RPMI8226 (cell line): Measurements from ENCODE around the gene SSC4D.
"Not testable (repeated sequence)": the region's sequence is repeated elsewhere in the genome, so short reads cannot be mapped to it uniquely, and the experiment has no call there.

ENCODE experiments used
- DNase-seq: peaks from one replicate; pipeline ENCODE4 v3.0.0-alpha.2; 2015

Gene SSC4D

DNA sequence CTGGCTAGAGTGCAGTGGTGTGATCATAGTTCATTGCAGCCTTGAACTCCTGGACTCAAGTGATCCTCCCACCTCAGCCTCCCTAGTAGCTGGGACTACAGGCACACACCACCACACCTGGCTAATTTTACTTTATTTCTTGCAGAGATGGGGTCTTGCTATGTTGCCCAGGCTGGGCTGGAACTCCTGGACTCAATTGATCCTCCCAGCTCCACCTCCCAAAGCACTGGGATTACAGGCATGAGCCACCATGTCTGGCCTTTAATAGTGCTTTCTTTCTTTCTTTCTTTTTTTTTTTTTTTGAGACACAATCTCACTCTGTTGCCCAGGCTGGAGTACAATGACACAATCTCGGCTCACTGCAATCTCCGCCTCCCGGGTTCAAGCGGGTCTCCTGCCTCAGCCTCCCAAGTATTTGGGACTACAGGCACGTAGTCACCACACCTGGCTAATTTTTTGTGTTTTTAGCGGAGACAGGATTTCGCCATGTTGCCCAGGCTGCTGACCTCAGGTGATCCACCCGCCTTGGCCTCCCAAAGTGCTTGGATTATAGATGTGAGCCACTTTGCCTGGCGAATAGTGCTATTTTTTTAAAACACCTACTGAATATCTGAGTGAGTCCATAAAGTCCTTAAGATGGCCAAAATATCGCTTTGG, 8.3 kb upstream of the SSC4D start:
- DNase-seq, result not testable (repeated sequence)

DNA sequence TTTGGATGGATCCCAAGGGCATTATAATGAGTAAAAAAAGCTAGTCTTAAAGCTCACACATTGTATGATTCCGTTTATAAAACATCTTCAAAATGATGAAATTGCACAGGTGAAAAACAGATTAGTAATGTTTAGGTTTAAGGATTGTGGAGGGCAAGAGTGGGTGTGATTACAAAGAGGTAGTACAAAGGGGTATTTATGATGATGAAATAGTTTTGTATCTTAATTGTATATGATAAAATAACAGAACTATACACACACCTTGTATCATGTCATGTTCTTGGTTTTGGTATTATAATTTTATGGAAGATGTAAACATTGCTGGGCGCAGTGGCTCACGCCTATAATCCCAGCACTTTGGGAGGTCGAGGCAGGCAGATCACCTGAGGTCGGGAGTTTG, 2.8 kb upstream of the SSC4D start:
- DNase-seq, result no peak

DNA sequence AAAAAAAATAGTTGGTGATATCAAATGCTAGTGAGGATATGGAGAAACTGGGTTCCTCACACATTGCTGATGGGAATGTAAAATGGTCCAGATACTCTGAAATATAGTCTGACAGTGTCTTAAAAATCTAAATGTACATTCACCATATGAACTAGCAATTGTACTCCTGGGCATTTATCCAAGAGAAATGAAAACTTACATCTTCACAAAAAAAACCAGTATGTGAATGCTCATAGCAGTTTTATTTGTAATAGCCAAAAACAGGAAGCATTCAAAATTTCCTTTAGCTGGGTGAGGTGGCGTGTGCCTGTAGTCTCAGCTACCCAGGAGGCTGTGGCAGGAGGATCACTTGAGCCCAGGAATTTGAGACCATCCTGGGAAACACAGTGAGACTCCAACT, 2.1 kb upstream of the SSC4D start:
- peak; percentile 19 for DNase-seq

DNA sequence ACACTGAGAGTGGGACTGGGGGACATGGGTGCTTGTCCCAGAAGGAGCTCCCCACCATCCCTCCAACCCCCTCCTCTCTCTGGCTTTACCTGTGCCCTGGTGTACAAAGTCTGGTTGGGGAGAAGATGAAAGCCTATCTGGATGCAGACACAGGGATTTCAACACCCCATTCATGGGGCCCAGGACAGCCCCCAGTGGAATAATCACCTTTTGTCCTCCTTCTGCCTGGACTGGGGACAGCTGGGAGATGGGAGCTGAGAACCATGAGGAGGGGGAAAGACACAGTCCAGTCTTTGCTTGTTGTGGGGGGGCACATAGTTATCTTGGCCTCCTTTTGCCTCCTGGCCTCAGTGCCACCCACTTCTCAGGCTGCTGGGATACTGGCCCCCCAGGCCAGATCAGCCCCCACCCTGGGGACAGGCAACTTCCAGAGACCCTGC, 1.4 kb downstream of the SSC4D start:
- DNase-seq, result no peak

DNA sequence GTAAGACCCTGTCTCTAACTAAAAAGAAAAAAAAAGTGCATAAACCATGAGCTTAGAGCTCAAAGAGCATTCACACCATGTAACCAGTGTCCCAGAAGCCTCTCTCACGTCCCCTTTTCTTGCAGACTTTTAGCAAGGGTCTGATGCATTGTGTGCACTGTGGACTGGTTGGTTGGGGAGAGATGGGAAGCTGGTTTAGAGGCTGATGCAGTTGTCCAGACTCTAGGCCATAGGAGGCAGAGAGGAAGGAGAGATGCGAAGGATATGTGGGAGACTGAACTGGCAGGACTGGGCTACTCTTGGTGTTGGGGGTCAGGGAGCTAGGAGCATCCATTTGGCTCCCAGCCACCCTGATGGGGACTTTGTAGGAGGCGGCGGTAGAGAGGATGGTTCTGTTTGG, 1.8 kb downstream of the SSC4D start:
- DNase-seq, result no peak

DNA sequence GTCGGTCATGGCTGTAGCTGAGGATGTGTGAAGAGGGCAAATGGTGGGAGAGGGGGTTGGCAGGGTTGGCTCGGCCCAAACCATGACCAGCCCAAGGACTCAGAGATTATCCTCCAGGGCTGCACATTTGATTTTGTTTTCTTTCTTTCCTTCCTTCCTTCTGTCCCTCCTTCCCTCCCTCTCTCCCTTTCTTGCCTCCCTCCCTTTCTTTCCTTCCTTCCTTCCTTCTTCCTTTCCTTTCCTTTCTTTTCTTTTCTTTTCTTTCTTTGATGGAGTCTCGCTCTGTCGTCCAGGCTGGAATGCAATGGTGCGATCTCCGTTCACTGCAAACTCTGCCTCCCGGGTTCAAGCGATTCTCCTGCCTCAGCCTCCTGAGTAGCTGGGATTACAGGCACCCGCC, 3.8 kb downstream of the SSC4D start:
- no peak for DNase-seq

DNA sequence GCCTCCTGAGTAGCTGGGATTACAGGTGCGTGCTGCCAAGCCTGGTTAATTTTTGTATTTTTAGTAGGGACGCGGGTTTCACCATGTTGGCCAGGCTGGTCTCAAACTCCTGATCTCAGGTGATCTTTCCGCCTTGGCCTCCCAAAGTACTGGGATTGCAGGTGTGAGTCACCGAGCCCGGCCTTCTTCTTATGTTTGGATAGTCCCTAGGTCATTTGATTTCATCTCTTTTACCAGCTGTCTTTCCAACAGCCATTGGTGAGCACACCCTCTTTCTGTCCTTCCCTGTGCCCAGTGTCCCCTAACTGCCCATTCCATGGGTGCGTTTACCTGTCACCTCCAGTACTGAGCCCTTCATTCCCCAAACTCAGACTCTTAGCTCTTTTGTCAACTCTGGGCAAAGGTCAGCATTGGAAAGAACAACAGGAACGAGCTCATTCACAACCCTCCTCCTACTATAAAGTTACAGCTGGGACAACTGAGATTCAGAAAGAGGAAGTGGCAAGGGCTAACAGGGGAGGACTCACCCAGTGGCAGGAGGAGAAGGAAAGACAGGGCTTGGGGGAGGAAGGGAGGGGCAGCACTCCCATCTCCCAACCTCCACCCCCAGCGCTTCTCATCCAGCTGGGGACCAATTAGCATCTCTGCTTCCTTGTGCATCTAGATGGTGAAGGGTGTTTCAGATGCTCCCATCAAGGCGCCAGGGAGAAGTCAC, 5.6 kb downstream of the SSC4D start:
- DNase-seq, result peak; percentile 76

DNA sequence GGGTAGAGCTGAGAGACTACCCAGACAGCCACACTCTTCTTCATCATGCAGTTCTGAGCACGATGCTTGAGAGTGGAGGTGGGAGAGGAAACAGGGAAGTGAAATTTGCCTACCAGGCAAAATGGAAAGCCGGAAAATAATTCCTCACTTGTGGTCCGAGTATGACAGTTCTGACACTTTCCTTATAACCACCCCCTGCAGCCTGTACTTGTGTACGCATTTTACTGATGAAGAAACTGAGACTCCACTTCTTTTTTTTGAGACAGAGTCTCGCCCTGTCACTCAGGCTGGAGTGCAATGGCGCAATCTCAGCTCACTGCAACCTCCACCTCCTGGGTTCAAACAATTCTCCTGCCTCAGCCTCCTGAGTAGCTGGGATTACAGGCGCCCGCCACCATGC, 6.4 kb downstream of the SSC4D start:
- peak; percentile 89 for DNase-seq

DNA sequence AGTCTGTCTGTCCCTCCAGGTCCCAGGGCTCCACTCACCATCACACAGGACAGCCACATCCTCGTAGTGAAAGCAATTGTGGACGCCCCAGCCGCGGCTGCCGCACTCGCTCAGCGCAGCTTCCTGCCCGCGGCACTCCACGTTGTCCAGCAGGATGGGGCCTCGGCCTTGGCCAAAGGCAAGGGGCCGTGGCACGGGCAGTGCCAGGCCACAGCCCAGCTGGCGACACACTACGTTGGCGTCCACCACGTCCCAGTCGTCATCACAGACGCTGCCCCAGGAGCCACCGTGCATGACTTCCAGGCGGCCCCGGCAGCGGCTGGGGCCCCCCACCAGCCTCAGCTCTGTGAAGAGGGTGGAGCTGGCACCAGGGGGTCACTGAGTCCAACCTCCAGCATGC, 9.2 kb downstream of the SSC4D start:
- DNase-seq, result no peak

DNA sequence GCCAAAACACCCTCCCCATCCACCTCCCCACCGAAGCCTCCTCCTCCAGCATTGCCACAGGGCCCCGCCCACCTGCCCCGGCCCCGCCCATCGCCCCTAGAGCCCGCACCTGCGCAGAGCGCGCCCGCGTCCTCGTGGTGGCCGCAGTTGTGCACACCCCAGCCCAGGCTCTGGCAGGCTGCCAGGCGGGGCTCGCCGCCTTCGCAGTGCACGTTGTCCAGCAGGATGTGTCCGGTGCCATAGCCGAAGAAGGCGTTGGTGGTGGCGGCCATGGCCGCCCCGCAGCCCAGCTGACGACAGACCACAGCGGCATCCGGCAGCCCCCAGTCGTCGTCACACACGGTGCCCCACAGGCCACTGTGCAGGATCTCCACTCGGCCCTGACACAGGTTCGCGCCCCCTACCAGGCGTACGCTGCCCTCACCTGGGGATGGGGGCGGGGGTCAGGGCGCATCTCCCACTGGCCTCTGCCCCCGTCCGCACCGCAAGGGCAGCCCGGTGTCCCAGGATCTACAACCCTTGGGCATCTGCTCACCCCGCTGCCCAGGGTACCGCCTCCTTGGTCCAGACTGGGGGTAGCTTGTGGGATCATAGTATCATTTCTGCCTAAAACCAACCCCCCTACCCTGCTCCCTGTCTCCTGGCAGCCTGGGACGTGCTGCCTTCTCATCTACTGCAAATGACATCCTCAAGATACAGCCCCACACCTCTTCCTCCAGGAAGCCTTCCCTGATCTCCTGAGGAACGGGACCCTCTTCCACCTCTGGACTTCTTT, 11.9 kb downstream of the SSC4D start:
- DNase-seq, result peak; percentile 84

DNA sequence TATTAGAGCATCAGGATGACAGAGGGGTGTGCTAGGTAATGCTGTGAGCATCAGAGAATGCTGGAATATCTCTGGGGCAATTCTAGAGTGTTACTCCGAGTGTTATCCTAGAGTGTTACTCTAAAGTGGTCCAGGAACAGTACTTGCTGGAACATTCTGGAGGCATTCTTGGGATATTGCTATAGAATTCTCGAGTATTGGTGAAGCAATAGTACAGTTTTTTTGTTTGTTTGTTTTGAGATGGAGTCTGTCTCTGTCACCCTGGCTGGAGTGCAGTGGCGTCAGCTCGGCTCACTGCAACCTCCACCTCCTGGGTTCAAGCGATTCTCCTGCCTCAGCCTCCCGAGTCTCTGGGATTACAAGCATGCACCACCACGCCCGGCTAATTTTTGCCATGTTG, 12.6 kb downstream of the SSC4D start:
- no peak for DNase-seq

DNA sequence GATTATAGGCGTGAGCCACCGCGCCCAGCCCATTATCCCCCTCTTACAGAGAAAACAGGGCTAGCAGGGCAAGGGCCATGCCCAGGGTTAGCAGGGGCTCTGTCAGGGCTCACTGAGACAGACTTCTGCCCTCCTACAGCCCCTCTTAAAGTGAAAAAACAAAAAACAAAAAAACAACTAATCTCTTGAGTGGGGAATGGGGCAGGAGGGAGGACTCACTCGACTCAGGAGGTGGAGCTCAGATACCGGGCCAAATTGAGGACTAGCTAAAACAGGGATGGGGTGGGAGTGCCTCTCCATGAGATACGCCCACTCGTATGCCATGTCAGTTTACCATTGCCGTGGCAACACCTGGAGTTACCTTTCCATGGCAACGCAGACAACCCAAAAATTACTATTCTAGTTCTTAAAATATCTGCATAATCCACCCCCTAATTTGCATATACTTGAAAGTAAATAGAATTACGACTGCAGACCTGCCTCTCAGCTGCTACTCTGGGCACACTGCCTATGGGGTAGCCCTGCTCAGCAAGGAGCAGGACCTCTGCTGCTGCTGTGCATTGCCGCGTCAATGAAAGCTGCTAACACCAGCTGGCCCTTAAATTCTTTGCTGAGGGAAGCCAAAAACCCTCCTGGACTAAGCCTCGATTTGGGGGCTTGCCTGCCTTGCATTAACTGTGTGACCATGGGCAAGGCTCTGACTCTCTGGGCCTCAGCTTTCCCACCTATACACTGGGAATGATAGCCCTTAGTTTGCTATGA, 13.4 kb downstream of the SSC4D start:
- DNase-seq, result peak; percentile 23

DNA sequence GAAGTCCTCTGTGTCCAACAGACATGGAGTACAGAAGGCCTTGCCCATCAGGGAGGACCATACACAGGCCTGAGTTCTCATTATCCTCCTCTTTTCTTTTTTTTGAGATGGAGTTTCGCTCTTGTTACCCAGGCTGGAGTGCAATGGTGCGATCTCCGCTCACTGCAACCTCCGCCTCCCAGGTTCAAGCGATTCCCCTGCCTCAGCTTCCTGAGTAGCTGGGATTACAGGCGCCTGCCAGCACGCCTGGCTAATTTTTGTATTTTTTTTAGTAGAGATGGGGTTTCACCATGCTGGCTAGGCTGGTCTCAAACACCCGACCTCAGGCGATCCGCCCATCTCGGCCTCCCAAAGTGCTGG, 13.9 kb downstream of the SSC4D start:
- DNase-seq, result not testable (repeated sequence)

DNA sequence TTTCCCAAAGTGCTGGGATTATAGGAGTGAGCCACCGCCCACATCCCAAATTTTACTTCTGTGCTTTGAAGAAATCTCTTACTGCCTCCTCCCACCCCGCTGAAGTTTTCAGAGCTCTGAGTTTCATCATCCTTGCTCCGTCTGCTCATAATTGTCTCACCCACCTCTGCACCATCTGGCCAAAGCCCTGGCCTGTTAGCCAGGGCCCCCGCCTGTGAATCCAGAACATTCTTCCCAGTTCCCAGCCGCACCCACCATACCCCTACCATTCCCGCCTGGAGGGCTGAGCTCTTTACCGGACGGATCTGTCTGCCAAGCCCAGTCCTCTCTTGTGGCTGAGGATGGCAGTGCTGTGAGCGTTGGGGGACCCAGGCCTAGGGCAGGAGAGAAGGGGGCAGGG, 14.5 kb downstream of the SSC4D start:
- no peak for DNase-seq

DNA sequence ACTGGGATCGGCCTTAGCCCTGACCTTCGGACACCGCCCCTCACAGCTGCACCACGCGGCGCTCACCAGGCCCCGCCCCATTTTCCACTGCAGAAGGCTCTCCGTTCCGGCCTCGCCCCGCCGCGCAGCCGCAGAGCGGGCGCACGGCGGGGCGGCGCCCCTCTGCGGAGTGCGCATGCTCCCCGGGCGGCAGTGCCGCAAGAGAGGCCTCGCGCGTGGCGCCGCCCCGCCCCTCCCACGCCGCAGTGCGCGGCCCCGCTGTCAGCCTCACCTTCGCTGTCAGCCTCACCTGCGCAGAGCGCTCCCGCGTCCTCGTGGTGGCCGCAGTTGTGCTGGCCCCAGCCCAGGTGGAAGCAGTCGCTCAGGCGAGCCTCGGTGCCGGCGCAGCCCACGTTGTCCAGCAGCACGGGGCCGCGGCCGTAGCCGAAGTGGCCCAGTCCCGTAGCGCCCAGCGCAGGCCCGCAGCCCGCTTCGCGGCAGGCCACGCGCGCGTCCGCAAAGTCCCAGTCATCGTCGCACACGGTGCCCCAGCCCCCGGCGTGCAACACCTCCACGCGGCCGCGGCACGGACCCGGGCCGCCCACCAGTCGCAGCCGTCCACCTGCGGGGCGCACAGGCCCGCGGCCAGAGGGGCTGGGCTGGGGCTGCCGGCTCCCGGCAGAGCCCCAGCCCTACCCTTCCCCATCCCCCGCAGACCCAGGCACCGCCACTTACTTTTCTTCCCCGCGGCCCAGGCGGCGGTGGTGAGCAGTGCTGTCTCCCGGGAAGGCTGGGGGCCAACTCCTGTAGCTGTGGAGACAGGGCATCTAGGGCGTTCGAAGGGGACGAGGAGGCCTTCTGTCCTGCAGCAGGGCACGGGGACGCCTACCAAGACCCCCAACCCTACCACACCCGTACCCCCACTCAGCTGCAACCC, 16.1 kb downstream of the SSC4D start:
- DNase-seq, result peak; percentile 98

DNA sequence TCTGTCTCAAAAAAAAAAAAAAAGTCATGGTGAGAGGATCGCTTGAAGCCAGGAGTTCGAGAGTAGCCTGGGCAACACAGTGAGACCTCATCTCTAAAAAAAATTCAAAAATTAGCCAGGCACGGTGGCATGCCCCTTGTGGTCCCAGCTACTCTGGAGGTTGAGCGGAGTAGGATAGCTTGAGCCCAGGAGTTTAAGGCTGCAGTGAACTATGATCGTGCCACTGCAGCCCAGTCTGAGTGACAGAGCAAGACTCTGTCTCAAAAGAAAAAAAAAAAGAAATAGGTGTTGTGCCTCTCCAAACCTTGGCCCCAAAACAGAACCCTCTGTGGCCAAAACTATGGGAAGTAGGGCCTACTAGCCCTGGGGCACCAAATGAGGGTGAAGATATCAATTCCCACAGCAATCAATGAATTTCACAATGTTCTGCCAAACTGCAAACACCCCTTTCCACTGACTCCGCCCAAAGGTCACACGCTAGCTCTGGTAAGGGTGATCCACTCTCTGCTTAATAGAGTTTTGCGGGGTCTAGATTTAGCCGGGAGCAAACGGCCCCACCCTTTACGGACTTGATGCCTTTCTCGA, 16.9 kb downstream of the SSC4D start:
- no peak for DNase-seq

DNA sequence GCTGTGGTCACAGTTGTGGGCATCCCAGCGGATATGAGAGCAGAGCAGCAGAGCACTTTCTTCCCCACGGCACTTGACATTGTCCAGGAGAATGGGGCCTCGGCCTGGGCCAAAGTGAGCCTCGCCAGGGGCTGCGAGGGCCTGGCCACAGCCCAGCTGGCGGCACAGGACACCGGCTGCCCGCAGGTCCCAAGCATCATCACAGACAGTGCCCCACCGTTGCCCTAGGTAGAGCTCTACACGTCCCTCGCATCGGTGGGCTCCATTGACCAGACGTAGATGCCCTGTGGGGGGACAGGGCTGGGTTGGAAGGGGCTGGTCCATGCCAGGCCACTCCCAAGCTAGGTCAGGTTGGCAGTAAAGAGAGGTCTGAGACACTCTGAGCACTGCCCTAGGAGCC, 19.4 kb downstream of the SSC4D start:
- DNase-seq, result no peak

DNA sequence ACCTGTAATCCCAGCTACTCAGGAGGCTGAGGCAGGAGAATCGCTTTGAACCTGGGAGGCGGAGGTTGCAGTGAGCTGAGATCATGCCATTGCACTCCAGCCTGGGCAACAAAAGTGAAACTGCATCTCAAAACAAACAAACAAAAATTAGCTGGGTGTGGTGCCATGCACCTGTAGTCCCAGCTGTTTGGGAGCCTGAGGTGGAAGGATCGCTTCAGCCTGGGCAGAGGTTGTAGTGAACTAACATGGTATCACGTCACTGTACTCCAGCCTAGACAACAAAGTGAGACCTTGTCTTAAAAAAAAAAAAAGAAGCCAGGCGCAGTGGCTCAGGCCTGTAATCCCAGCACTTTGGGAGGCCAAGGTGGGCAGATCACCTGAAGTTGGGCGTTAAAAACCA, 21.7 kb downstream of the SSC4D start:
- DNase-seq, result peak; percentile 36

DNA sequence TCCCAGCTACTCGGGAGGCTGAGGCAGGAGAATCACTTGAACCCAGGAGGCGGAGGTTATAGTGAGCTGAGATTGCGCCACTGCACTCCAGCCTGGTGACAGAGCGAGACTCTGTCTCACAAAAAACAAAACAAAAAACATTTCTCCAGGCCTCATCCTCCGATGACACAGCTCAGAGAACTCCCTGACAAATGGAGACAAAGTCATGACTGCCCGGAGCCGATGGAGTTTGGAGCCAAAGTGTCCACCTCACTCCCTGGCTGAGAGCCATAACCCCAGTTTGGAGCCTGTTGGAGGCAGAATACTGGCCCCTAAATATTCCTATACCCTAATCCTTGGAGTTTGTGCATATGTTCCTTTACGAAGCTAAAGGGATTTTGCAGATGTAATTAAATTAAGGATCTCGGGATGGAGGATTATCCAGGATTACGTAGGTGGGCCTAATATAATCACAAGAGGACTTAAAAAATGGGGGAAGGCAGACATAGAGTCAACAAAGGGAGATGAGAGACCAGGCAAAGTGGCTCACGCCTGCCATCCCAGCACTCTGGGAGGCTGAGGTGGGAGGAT, 22.7 kb downstream of the SSC4D start:
- no peak for DNase-seq

DNA sequence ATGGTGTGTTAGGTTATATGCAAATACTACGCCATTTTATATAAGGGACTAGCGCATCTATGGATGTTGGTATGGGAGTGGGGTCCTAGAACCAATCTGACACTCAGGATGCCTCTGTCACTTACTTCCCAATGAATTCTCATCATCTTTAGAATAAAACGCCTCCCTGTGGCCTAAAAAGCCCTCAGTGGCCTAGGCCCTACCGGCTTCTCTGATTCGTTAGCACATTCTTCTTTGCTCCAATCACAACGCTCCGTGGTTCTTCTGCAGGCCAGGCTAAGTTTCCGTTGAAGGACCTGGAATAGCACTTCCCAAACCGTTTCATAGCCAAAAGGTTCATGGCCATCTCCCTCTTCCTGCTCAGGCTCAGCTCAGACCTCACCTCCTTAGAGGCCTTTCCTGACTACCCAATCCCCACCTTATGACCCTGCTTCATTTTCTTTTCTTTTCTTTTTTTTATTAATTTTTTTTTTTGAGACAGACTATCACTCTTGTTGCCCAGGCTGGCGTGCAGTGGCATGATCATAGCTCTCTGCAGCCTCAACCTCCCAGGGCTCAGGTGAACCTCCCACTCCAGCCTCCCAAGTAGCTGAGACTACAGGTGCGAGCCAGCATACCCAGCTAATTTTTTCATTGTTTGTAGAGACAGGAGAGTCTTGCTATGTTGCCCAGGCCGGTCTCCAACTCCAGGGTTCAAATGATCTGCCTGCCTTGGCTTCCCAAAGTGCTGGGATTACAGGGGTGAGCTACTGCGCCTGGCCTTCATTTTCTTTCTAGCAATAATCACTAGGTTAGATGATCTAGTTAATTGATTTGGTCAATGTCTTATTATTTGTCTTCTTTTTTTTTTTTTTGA, 26.2 kb downstream of the SSC4D start:
- DNase-seq, result no peak
